ENCODE results near the gene MORC1. TPM values are rescaled to one million over a fixed set of nuclear protein-coding genes. Genes with fewer than 3 reads are reported as not detected.

Gene MORC1
- total and polyA plus RNA-seq, 7 donors: not detected

DNA sequence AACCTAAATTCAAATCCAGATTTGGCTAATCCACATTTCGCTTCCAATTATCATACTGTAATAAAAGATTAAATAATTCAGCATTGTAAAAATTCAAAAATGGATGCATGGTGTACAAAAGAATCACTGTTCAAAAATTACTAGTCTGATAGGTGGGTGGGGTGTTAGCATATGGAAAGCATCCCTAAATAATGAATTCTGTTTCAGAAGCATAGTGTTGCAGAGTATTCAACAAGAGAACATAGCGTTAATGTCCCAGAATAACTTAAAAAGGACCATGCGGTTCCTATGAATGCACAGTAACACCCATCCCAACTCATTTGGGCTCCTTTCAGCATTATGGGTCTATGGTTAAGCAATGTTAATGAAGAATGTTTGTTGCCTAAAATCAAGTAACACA lies 51.1 kb downstream of the MORC1 start:
- ATAC-seq: no peak
- WGBS, 3 donors: 91 to 93% (median 93%) methylated on average over 3 of the region's 3 CpGs
- intact Hi-C loops (cut with DNase I): no loop called here

DNA sequence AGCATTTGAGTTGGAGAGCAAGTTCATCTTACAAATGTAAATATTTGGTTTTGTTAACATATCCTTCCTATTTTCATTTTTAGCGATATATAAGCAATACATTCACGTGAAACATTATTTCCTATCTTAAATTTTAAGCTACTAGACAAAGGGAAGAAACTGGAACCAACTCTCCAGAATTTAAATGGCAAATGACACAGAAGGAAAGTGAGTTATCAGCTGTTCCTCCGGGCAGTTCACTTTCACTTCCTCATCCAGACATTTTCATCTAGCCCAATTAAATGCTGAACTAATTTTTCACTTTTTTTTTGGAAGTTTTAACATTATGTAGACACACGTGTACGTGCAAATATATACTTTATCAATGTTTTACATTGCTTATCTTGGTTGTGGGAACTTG lies 58.7 kb downstream of the MORC1 start:
- H3K9me3 ChIP-seq: no peaks in the 10 kb centered on the region
- no peaks in the 10 kb centered on the region for H3K36me3 ChIP-seq (ENCODE audit: insufficient read depth in 1 of 2, low read depth in 1 of 2)
- DNase-seq (no peak), ATAC-seq (no peak)
- H3K27me3 ChIP-seq (ENCODE audit: insufficient read depth in 3 of 3, low read length in 2 of 3): peaks cover 0 to 2% (median 0%) of the 10 kb centered on the region in 3 donors
- WGBS, 3 donors: 37 to 54% (median 38%) methylated on average over 5 of the region's 5 CpGs
- H3K27ac ChIP-seq: no peak overlapping the region
- intact Hi-C loops (cut with DNase I): no loop called here
- H3K4me1 ChIP-seq: no peaks in the 10 kb centered on the region
- H3K4me3 ChIP-seq: no peak overlapping the region
- TF ChIP-seq, protein P1, sequence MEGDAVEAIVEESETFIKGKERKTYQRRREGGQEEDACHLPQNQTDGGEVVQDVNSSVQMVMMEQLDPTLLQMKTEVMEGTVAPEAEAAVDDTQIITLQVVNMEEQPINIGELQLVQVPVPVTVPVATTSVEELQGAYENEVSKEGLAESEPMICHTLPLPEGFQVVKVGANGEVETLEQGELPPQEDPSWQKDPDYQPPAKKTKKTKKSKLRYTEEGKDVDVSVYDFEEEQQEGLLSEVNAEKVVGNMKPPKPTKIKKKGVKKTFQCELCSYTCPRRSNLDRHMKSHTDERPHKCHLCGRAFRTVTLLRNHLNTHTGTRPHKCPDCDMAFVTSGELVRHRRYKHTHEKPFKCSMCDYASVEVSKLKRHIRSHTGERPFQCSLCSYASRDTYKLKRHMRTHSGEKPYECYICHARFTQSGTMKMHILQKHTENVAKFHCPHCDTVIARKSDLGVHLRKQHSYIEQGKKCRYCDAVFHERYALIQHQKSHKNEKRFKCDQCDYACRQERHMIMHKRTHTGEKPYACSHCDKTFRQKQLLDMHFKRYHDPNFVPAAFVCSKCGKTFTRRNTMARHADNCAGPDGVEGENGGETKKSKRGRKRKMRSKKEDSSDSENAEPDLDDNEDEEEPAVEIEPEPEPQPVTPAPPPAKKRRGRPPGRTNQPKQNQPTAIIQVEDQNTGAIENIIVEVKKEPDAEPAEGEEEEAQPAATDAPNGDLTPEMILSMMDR (IDR thresholded peaks at IDR 0.05): no peak

More for the DNA sequence above, 51.1 kb downstream of the MORC1 start:
- no peak for DNase-seq
- Histone ChIP-seq H3K27me3 (ENCODE audit: insufficient read depth in 3 of 3, low read length in 2 of 3) (peaks cover 0 to under 1% (median 0%) of the 10 kb centered on the region in 3 donors), H3K27ac (no peak overlapping the region), H3K4me3 (no peak overlapping the region), H3K9me3 (no peaks in the 10 kb centered on the region), H3K4me1 (peaks cover 11% of the 10 kb centered on the region), H3K36me3 (ENCODE audit: insufficient read depth in 1 of 2, low read depth in 1 of 2) (no peaks in the 10 kb centered on the region)
- TF ChIP-seq, protein P1 (IDR thresholded peaks at IDR 0.05): no peak

DNA sequence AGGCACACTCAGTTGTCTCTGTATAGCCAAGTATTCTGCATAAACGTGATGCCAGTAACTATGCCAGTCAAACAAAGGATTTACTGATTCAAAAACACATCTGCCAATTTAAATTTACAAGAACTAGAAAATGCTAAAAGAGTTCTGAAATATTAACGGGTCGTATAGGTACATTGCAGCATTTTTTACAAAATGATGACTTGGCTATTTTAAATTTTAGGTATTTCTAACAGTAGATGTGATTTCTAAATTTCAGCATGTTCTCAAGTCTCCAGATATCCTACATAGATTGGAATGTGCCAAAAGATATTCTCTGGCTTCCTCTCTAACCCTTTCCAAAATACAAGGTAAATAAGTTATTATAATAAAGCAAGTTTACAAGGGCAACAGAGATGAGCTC lies 60.3 kb downstream of the MORC1 start:
- peaks cover 3% of the 10 kb centered on the region for H3K9me3 ChIP-seq
- H3K27me3 ChIP-seq (ENCODE audit: insufficient read depth in 3 of 3, low read length in 2 of 3): peaks cover 0 to 2% (median 0%) of the 10 kb centered on the region in 3 donors
- no peak overlapping the region for H3K4me3 ChIP-seq
- WGBS, 3 donors: 81 to 88% (median 83%) methylated on average over 3 of the region's 3 CpGs
- ATAC-seq: no peak
- no peaks in the 10 kb centered on the region for H3K36me3 ChIP-seq (ENCODE audit: insufficient read depth in 1 of 2, low read depth in 1 of 2)
- TF ChIP-seq, protein P1 (IDR thresholded peaks at IDR 0.05): no peak
- no peak for DNase-seq
- H3K27ac ChIP-seq: no peak overlapping the region
- no peaks in the 10 kb centered on the region for H3K4me1 ChIP-seq
- intact Hi-C loops (cut with DNase I): no loop called here

DNA sequence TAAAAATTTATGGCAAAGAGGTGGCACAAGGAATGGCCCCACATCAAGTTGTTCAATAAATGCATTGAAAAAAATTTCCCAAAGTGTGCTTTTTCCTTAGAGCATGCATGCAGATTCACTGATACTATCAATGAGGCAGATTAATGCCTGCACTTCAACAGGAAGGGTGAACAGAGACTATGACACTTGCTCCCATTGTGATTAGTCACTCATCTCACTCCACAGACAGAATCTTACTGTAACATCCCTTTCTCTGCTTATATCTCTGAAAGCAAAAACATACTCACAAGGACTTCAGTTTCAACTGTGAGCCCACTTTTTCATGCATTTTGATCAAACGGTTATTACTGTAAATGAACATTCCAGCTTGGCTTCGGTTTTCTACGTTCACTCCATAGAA lies 60.9 kb downstream of the MORC1 start:
- ATAC-seq (no peak), DNase-seq (no peak)
- TF ChIP-seq, protein P1 (IDR thresholded peaks at IDR 0.05): no peak
- 86 to 88% (median 87%) methylated on average over 3 of the region's 3 CpGs for WGBS, 3 donors
- Histone ChIP-seq H3K27me3 (ENCODE audit: insufficient read depth in 3 of 3, low read length in 2 of 3) (peaks cover 0 to 2% (median 0%) of the 10 kb centered on the region in 3 donors), H3K4me3 (no peak overlapping the region), H3K9me3 (peaks cover 3% of the 10 kb centered on the region), H3K36me3 (ENCODE audit: insufficient read depth in 1 of 2, low read depth in 1 of 2) (no peaks in the 10 kb centered on the region), H3K27ac (no peak overlapping the region), H3K4me1 (no peaks in the 10 kb centered on the region)
- intact Hi-C loops (cut with DNase I): no loop called here

DNA sequence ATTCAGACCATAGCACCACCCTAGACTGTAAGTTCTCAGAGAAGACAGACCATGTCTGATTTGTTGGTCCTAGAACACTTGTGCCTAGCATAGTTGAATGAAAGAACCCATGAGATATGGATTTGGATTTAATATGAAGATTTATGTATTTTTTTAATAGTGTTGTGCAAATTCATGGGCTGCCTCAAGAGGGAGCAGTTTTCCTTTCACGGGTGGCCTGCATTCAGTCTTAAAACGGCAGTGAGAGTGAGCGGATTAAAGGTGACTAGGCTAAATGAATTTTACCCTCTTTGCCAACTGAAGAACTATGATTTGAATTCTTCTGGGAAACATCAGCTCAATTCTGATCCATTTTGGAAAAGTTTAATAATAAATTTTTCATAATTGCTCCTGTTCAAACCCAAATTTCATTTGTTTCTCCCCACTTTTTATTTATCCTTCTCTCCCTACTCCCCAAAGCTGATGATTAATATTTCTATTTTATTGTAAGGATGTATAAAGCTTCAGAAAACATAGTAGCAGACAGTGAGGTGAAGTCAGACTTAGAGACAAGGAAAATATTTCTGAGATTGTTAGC lies 67.3 kb downstream of the MORC1 start:
- Histone ChIP-seq H3K4me1 (no peaks in the 10 kb centered on the region), H3K27ac (no peak overlapping the region), H3K36me3 (ENCODE audit: insufficient read depth in 1 of 2, low read depth in 1 of 2) (no peaks in the 10 kb centered on the region), H3K9me3 (peaks cover 3% of the 10 kb centered on the region), H3K27me3 (ENCODE audit: insufficient read depth in 3 of 3, low read length in 2 of 3) (no peaks in the 10 kb centered on the region), H3K4me3 (no peak overlapping the region)
- no peak for DNase-seq
- 37 to 49% (median 46%) methylated on average over 3 of the region's 3 CpGs for WGBS, 3 donors
- intact Hi-C loops (cut with DNase I): no loop called here
- TF ChIP-seq, protein P1 (IDR thresholded peaks at IDR 0.05): peak; percentile 17
- no peak for ATAC-seq
